ENCODE results near the gene CCDC78. TPM values are rescaled to one million over a fixed set of nuclear protein-coding genes. Genes with fewer than 3 reads are reported as not detected.

CCDC78 gene
- total and polyA plus RNA-seq, 2 experiments from 2014 or later, result 10.5 to 12.6 TPM

GRCh38 chr16:767743-768235, 41.5 kb upstream of the CCDC78 start:
- no peaks in the 10 kb centered on the region; the same call in 2 of the 3 replicates for H3K4me1 Mint-ChIP-seq
- no peak overlapping the region for H3K4me3 ChIP-seq
- no peaks in the 10 kb centered on the region for H3K9me2 ChIP-seq (ENCODE audit: insufficient read depth)
- H3K4me1 ChIP-seq (ENCODE audit: insufficient read depth), result no peaks in the 10 kb centered on the region
- H3F3A ChIP-seq (replicated peaks; ENCODE audit: low read depth), result 0 out of 2 replicates have a peak, but pooled peaks cover 3% of the 10 kb centered on the region
- no peaks in the 10 kb centered on the region for H3K9me3 Mint-ChIP-seq
- no peaks in the 10 kb centered on the region for H4K20me1 ChIP-seq (replicated peaks; ENCODE audit: insufficient read depth)
- H3K4me2 ChIP-seq, result no peak overlapping the region
- no peaks in the 10 kb centered on the region for H3K27me3 ChIP-seq (ENCODE audit: insufficient read depth)
- DNase-seq (ENCODE audit: low spot score), result no peak
- H3K36me3 Mint-ChIP-seq (ENCODE audit: low read depth), result no peaks in the 10 kb centered on the region
- H3K36me3 ChIP-seq (ENCODE audit: insufficient read depth), result no peaks in the 10 kb centered on the region
- peaks cover 10% of the 10 kb centered on the region for H3K27me3 Mint-ChIP-seq (ENCODE audit: insufficient read depth, low read depth, poor library complexity)
- H3K27ac Mint-ChIP-seq, result no peak overlapping the region
- no peak overlapping the region for H2AFZ ChIP-seq
- H3K27ac ChIP-seq (ENCODE audit: low read depth), result no peak overlapping the region
- ATAC-seq, result peak; percentile 21
- TF ChIP-seq STAT1 (IDR thresholded peaks at IDR 0.05; ENCODE audit: unreplicated experiment) (no peak), ETS1 (IDR thresholded peaks at IDR 0.05) (no peak), EZH2phosphoT487 (IDR thresholded peaks at IDR 0.05; ENCODE audit: unreplicated experiment) (no peak)
- TF ChIP-seq, protein P1, sequence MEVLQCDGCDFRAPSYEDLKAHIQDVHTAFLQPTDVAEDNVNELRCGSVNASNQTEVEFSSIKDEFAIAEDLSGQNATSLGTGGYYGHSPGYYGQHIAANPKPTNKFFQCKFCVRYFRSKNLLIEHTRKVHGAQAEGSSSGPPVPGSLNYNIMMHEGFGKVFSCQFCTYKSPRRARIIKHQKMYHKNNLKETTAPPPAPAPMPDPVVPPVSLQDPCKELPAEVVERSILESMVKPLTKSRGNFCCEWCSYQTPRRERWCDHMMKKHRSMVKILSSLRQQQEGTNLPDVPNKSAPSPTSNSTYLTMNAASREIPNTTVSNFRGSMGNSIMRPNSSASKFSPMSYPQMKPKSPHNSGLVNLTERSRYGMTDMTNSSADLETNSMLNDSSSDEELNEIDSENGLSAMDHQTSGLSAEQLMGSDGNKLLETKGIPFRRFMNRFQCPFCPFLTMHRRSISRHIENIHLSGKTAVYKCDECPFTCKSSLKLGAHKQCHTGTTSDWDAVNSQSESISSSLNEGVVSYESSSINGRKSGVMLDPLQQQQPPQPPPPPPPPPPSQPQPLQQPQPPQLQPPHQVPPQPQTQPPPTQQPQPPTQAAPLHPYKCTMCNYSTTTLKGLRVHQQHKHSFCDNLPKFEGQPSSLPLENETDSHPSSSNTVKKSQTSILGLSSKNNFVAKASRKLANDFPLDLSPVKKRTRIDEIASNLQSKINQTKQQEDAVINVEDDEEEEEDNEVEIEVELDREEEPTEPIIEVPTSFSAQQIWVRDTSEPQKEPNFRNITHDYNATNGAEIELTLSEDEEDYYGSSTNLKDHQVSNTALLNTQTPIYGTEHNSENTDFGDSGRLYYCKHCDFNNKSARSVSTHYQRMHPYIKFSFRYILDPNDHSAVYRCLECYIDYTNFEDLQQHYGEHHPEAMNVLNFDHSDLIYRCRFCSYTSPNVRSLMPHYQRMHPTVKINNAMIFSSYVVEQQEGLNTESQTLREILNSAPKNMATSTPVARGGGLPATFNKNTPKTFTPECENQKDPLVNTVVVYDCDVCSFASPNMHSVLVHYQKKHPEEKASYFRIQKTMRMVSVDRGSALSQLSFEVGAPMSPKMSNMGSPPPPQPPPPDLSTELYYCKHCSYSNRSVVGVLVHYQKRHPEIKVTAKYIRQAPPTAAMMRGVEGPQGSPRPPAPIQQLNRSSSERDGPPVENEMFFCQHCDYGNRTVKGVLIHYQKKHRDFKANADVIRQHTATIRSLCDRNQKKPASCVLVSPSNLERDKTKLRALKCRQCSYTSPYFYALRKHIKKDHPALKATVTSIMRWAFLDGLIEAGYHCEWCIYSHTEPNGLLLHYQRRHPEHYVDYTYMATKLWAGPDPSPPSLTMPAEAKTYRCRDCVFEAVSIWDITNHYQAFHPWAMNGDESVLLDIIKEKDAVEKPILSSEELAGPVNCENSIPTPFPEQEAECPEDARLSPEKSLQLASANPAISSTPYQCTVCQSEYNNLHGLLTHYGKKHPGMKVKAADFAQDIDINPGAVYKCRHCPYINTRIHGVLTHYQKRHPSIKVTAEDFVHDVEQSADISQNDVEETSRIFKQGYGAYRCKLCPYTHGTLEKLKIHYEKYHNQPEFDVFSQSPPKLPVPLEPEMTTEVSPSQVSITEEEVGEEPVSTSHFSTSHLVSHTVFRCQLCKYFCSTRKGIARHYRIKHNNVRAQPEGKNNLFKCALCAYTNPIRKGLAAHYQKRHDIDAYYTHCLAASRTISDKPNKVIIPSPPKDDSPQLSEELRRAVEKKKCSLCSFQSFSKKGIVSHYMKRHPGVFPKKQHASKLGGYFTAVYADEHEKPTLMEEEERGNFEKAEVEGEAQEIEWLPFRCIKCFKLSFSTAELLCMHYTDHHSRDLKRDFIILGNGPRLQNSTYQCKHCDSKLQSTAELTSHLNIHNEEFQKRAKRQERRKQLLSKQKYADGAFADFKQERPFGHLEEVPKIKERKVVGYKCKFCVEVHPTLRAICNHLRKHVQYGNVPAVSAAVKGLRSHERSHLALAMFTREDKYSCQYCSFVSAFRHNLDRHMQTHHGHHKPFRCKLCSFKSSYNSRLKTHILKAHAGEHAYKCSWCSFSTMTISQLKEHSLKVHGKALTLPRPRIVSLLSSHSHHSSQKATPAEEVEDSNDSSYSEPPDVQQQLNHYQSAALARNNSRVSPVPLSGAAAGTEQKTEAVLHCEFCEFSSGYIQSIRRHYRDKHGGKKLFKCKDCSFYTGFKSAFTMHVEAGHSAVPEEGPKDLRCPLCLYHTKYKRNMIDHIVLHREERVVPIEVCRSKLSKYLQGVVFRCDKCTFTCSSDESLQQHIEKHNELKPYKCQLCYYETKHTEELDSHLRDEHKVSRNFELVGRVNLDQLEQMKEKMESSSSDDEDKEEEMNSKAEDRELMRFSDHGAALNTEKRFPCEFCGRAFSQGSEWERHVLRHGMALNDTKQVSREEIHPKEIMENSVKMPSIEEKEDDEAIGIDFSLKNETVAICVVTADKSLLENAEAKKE (CRISPR knock-in tag; IDR thresholded peaks at IDR 0.05), result no peak
- no peak overlapping the region for H3K4me3 Mint-ChIP-seq
- H3K79me2 ChIP-seq (replicated peaks; ENCODE audit: insufficient read depth), result no peaks in the 10 kb centered on the region

Measured in GM23338 (cell line).